ENCODE results near the gene UBTD2.
"Not testable (repeated sequence)": the region's sequence is repeated elsewhere in the genome, so short reads cannot be mapped to it uniquely, and the experiment has no call there.

UBTD2 gene, protein sequence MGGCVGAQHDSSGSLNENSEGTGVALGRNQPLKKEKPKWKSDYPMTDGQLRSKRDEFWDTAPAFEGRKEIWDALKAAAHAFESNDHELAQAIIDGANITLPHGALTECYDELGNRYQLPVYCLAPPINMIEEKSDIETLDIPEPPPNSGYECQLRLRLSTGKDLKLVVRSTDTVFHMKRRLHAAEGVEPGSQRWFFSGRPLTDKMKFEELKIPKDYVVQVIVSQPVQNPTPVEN

DNA sequence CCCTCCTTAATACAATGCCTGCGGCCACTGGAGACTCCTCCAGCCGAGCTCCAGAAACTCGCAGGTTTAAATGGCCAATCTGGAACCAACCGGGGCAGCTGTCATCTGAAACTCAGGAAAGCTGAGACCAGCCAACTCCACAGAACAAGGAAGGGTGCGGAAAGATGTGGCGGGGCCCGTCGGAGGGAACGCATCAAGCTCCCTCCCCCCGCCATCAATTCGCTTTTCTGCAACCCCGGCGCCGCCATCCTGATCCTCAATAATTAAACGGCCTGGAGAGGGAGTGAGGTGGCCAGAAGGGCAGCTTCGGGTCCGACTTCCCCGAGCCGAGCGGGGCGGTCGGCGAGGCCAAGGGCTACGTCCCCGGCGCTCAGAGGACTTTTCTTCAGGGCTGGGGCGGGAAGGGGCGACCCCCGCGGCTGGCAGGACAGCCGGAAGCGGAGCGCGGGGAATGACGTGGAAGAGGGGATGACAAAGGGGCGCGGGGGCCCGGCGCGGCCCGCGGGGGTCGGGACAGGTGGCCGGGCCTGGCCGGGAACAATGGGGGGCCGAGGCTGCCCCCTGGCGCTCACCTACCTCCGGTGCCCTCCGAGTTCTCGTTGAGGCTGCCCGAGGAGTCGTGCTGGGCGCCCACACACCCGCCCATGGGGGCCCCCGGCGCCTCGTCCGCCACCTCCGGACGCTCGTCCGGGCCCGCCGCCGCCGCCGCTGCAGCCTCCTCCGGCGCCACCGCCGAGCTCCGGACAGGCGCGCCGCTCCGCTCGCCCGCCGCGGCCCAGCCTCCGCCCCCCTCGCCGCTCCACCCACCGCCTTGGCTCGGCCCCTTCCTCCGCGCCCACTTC, at the start of gene UBTD2:
Gene UBTD2, minus strand, starts transcription at position 745 of the 842 bp plus-strand sequence. Its CDS starts 99 bp downstream, at position 646.
- DNase-seq (ENCODE audit: low spot score): peak; percentile 73

DNA sequence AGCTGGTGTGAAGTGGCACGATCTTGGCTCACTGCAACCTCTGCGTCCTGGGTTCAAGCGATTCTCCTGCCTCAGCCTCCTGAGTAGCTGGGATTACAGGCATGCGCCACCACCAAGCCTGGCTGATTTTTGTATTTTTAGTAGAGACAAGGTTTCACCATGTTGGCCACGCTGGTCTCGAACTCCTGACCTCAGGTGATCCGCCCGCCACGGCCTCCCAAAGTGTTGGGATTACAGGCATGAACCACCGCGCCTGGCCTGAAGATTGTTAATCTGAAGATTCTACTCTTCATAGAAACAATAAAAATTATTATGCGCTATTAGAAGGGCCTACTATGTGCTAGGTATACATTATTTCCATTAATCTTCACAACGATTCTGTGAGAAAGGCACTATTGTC, 43.3 kb upstream of the UBTD2 start:
- DNase-seq (ENCODE audit: low spot score): not testable (repeated sequence)

DNA sequence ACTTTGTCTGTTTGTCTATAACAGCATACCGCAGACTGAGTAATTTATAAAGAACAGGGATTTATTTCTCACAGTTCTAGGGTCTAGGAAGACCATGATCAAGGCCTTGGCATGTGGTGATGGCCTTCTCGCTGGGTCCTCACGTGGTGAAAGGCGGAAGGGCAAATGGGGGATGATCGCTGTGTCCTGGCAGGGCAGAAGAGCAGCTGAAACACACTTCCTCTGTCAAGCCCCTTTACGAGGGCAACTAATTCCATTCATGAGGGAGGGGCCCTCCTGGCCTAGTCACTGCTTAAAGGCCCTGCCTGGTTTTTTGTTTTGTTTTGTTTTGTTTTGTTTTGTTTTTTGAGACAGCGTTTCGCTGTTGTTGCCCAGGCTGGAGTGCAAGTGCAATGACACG, 41.9 kb upstream of the UBTD2 start:
- DNase-seq (ENCODE audit: low spot score): no peak

DNA sequence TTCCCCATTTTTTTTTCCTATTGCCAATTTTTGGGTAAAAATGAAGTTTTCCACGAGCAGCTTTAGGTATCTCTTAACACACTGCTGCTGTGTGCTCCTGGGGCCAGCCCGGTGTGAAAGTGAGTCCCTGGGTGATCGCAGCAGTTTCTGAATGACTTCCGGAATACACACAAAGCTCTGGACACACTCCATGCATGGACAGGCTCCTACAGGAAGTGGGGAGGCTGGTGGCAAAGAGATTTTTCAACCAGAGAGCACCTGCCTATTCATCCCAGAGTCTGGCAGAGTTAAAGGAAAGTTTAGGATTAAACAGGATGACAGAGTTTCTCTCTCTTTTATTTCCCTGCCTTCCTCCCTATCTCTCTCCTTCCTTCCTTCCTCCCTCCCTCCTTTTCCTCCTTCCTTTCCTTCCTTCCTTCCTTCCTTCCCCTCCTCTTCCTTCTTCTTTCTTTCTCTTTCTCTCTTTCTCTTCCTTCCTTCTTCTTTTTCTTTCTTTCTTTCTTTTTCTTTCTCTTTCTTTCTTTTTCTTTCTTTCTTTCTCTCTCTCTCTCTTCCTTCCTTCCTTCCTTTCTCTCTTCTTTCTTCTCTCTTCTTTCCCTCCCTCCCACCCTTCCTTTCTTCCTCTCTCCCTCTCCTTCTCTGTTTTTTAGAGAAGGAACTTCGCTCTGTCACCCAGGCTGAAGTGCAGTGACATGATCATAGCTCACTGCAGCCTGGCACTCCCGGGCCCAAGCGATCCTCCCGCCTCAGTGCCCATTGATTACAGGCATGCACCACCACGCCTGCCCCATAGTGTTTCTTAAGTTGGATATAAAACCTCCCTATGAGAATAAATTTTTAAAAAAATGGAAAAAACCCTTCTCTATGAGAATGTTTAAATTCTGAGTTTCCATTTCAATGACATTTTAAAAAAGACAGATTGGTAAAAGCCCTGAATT, 38.7 kb upstream of the UBTD2 start:
- no peak for DNase-seq (ENCODE audit: low spot score)

DNA sequence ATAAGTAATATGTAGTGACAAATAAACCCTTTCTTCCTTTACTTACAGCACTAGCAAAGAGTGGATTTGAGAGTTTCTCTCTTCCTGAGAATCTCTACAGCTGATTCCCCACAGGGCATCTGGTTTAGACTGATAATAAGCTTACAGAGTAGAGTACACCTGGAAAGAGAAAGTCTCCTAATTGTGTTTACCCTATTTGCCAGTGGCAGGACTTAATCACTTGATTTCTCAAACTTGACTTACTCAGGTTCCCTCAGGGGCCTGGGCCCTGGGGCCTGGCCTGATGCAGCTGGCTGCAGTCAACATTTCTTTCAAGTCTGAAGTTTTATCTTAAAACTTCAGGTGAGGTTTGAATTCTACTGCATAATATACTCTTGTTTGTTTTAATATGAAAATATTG, 38.0 kb upstream of the UBTD2 start:
- no peak for DNase-seq (ENCODE audit: low spot score)

DNA sequence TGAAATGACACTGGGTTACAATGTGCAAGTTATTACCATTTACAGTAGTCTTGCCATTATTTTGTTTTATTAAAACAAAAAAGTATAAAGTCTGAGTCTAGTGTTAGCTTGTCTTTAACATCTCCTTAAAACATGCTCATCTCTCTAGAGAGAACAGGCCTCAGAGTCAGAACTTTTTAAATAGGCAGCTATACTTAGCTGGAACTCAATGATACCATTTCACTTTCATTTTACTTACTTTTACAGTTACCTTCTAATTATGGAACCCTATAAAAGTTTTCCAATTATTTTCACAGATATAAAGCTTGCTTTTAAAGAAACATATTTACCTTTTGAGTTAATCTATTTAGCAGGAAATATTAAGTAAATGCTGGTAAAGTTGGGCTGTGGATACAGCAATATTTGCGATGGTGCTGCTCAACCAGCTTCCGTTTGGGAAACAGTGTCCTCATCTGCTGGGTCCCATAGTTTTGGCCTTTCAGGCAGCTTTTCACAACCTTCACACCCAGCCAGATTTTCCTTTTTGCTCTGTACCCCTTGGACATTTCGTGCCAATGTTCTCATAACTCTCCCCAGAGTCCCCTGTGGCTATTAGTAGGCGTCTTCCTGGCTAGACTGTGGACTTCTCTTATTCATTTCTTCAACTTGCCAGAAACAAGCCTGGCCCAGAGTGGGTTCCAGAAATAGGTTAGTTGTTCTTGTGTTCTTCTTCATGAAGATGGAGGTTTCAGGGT, 36.3 kb upstream of the UBTD2 start:
- DNase-seq (ENCODE audit: low spot score): no peak

DNA sequence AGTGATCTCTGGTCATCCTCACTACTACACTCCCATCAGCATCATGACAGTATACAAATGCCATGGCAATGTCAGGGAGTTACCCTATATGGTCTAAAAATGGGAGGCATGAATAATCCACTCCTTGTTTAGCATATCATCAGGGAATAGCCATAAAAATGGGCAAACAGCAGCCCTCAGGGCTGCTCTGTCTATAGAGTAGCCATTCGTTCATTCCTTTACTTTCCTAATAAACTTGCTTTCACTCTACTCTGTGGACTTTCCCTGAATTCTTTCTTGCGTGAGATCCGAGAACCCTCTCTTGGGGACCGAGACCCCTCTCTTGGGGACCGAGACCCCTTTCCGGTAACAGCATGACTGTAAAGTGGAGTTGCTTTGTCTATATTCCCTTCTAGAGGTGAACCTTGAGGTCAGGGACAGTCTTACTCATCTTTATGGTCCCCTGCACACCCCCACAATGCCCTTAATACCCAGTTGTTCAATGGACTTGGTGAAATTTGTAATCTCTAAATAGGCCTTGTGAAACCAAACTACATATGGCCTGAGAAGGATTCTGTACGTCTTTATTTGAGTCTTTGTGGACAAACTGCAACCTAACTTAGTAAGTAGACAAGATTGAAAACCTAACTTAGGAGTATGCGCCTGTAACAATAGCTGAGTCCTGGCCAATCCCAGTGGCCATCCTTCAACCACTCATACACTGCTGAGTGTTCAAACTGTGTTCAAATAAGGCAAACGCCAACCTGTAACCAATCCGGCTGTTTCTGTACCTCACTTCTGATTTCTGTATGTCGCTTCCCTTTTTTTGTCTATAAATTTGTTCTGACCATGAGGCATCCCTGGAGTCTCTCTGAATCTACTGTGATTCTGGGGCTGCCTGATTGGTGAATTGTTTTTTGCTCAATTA, 32.3 kb upstream of the UBTD2 start:
- DNase-seq (ENCODE audit: low spot score): no peak

DNA sequence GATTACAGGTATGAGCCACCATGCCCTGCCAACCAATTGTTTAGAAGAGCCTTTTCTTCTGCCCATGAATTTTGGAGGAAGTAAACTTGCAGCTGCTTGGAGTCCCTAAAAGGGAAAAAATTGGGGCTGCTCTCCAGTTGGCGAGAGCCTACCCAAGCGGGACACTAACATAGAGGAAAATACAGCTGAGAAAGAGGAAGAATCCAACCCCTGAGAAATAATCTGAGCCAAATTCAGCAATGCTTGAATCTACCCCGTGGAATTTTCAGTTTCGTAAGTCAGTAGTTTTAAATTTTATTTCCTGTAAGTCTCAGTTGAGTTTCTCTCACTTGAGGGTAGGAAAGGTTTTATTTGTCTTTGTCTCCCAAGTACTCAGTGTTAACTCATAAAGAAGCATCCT, 30.4 kb upstream of the UBTD2 start:
- DNase-seq (ENCODE audit: low spot score): no peak

DNA sequence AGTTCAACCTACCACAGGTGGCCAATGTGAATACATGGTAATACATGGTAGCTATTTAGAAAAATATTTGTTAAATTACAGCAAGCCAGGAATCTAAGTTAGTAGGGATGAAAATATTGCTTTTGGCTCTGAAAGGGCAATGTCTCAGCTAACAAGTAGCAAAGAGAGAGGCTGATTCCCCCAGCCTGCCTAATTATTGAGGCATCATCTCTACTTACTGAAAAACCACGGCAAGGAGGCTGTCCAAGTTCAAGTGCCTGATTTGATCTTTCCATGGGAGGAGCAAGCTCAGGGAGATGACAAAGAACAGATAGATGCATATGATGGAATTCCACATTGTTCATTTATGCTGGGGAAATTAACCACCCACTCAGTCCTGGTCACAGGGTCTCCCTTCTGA, 28.7 kb upstream of the UBTD2 start:
- DNase-seq (ENCODE audit: low spot score): no peak

DNA sequence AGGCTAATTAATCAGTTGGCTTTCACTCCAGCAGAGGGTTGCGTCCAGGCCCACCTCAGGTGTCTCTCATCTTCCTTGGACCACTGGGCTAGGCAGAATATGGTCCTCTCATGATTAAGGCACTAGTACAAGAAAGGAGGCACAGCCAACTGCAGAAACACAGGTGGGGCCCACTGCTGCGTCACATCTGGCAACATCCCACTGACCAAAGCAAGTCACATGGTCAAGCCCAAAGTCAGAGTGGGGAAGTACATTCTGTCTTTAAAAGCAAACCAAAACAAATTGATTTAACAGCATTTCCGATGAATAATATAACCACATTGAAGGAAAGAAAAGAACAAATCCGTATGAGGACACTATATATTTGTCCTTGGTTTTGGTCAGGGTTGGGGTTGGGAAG, 28.0 kb upstream of the UBTD2 start:
- DNase-seq (ENCODE audit: low spot score): no peak

DNA sequence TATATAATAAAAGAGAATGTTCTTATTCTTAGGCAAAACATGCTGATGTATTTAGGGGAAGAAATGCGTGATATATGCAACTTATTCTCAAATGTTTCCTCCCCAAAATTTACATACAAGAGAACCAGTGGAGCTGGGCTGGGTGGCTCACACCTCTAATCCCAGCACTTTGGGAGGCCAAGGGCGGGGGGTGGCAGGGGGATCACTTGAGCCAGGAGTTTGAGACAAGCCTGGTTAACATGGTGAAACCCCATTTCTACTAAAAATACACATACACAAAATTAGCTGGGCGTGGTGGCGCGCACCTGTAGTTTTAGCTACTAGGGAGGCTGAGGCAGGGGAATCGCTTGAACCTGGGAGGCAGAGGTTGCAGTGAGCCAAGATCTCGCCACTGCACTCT, 27.5 kb upstream of the UBTD2 start:
- no peak for DNase-seq (ENCODE audit: low spot score)

DNA sequence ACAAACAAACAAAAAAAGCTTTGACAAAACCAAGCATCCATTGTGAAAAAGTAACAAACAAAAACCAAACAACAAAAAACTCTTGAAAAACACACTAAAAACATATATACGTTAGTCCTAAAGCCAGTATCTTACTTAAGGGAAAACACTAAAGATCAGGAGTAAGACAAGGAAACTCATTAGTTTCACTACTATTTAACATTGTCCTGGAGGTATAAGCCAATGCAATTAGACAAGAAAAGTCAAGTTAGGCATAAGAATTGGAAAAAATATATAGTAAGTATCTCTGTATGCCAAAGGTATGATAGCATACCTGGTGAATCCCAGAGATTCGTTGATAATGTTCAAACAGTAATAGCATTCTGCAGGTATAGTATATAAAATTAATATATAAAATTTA, 21.8 kb upstream of the UBTD2 start:
- no peak for DNase-seq (ENCODE audit: low spot score)

DNA sequence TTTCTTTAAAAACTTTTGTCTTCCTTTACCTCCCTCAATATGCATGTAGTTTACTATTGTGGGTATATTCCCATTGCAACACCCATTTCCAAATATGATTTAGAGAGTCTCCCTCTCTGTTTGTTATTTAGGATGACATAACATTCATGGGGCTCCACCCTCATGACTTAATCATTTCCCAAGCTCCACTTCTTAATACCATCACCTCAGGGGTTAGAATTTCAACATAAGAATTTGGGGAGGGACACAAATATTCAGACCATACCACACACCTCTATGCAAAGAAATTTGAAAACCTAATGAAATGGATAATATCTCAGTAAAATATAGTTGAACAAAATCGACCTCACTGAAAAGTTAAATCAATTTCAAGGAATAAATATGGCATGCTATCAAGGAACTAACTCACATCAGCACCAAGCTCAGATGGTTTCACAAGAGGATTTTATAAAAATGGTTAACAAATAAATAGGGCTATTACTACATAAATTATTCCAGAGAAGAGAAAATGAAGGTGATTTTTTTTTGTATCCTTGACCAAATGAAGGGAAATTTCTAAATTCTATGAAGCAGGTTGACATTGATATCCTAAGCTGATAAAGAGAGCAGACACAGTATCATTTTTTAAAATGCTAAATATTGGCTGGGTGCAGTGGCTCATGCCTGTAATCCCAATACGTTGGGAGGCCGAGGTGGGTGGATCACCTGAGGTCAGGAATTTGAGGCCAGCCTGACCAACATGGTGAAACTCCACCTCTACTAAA, 20.2 kb upstream of the UBTD2 start:
- DNase-seq (ENCODE audit: low spot score): peak; percentile 70

DNA sequence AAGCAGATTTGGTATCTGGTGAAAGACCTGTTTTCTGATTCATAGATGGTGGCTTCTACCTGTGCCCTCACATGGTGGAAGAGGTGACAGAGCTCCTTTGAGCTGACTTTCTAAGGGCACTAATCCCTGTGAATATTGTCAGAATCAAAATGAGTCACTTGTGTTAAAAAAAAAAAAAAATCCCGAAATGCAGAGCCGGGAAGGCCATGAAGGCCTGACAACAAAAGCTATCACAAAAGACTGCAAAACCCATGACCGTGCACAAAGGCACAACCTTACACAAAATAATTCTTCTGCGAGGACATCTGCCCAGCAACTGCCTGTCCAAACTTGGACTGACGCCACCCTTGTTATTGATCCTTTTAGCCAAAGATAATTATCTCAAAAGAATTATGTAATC, 19.6 kb upstream of the UBTD2 start:
- DNase-seq (ENCODE audit: low spot score): peak; percentile 15

DNA sequence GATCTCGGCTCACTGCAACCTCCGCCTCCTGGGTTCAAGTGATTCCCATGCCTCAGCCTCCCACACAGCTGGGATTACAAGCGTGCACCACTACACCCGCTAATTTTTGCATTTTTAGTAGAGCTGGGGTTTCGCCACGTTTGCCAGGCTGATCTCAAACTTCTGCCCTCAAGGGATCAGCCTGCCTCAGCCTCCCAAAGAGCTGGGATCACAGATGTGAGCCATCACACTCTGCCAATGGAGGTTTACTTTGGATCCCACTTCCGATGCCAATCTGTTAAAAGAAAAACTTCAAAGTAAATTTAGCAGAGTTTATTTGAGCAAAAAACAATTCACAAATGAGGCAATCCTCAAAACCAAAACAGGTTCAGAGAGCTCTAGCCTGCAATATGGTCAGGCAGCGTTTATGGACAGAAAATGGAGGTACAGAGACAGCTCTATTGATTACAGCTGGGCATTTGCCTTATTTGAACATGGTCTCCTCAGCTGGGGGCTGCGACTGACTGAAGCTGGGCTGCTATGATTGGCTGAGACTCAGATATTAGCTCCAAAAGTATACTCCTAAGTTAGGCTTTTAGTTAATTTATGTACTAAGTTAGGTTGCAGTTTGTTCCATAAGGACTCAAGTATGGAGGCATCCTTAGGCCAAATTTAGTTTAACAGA, 18.6 kb upstream of the UBTD2 start:
- no peak for DNase-seq (ENCODE audit: low spot score)

DNA sequence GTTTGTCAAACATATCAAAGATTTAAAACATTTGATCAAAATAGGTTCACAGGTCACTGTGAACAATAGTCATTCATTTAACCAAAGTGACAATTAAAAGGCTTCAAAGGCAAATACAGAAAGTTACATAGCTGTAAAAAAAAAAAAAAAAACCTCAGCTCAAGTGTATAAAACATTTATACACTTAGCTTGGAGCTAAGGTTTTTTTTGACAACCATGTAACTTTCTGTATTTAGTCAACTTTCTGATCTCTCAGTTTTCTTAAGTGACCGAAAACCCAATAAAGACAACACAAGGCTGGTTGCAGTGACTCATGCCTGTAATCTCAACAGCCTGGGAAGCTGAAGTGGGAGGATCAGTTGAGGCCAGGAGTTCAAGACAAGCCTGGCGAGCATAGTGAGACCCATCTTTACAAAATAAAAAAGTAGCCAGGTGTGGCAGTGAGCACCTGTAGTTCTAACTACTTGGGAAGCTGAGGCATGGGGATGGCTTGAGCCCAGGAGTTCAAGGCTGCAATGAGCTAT, 16.4 kb upstream of the UBTD2 start:
- no peak for DNase-seq (ENCODE audit: low spot score)

DNA sequence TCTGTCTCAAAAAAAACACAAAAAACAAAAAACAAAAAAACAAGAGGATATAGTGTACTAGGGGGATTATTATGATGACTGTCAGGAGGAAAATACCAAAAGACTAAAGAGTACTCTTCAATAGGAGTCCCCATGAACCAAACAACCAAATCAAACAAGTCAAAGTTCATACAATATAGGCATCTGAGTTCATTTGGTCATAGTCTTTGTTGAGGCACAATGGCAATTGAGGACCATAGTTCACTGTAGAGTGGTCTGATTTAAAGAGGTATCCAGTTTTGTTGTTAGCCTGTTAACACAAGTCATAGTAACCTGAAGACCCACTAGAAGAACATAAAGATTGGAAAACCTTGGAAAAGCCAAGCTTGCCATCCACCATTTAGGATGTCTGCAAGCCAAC, 11.3 kb upstream of the UBTD2 start:
- no peak for DNase-seq (ENCODE audit: low spot score)

DNA sequence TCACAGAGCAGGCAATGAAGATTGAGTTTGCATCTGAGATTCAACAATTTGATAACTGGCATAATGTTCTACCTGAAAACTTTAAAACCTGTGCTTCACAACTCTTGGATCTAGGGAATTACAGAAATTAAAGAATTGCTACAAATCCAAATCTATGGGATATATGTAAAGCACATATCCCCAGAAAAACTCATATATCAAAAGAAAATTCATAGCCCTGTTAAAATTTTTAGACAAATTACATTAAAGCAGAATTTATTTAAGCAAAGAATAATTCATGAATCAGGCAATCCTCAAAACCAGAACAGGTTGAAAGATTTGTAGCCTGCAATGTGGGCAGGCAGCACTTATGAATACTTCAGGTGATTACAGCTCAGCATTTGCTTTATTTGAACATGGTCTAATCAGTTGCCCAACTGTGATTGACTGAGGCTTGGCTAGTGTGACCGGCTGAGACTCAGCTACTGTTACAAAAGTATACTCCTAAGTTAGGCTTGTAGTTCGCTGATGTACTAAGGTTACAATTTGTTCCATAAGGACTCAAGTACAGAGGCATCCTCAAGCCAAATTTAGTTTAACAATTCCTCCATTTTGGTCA, 10.3 kb upstream of the UBTD2 start:
- DNase-seq (ENCODE audit: low spot score): no peak

Measured in RKO (cell line).